Karpas-422 (cell line): Measurements from ENCODE around the gene HSP90AB1. TPM values are rescaled to one million over a fixed set of nuclear protein-coding genes. Genes with fewer than 3 reads are reported as not detected.
A peak's percentile ranks its signal among the peaks of the same experiment; 100 is the strongest.

ENCODE experiments used
- DNase-seq: peaks from one replicate; pipeline ENCODE4 v3.0.0-alpha.2; 2015
- H2AFZ ChIP-seq: fragments of 200-600 bp; sonication (generic); 2 replicates; pipeline ENCODE4 v1.6.1; 2014; ENCODE audit warnings: antibody characterized with exemption, low read length, mixed read lengths
- H3K27ac ChIP-seq: fragments of 200-600 bp; sonication (generic); 2 replicates; pipeline ENCODE4 v1.5.1; 2014; ENCODE audit warnings: mild to moderate bottlenecking, low read length, moderate library complexity
- H3K27me3 ChIP-seq: fragments of 200-600 bp; sonication (generic); 2 replicates; pipeline ENCODE4 v1.6.1; 2014; ENCODE audit warnings: low read length, mixed read lengths
- H3K36me3 ChIP-seq: fragments of 200-600 bp; sonication (generic); 2 replicates; pipeline ENCODE4 v1.6.1; 2014; ENCODE audit warnings: low read length, mixed read lengths; ENCODE audit not compliant: insufficient read depth
- H3K4me1 ChIP-seq: fragments of 200-600 bp; sonication (generic); 2 replicates; pipeline ENCODE4 v1.6.1; 2014; ENCODE audit warnings: mild to moderate bottlenecking, low read length, mixed read lengths
- H3K4me2 ChIP-seq: fragments of 200-600 bp; sonication (generic); 2 replicates; pipeline ENCODE4 v1.6.1; 2014; ENCODE audit warnings: low read length, low read depth, mild to moderate bottlenecking; ENCODE audit not compliant: poor library complexity, severe bottlenecking
- H3K4me3 ChIP-seq: fragments of 200-600 bp; sonication (generic); 2 replicates; pipeline ENCODE4 v1.5.1; 2014; ENCODE audit warnings: mild to moderate bottlenecking, antibody characterized with exemption, low read length, mixed read lengths
- H3K79me2 ChIP-seq: fragments of 200-600 bp; sonication (generic); 2 replicates; pipeline ENCODE4 v1.6.1; 2014; ENCODE audit warnings: mild to moderate bottlenecking, low read length, mixed read lengths
- H3K9ac ChIP-seq: fragments of 200-600 bp; sonication (generic); 2 replicates; pipeline ENCODE4 v1.6.0; 2014; ENCODE audit warnings: low read length
- H3K9me2 ChIP-seq: fragments of 200-600 bp; sonication (generic), shearing (Covaris generic); replicated peaks from 2 replicates; pipeline ENCODE4 v1.6.0; 2014; ENCODE audit warnings: mild to moderate bottlenecking, low read length, moderate library complexity; ENCODE audit not compliant: insufficient read depth
- H3K9me3 ChIP-seq: fragments of 300-700, 200-600 bp; sonication (generic); 2 replicates; pipeline ENCODE4 v1.6.1; 2014; ENCODE audit warnings: low read length, mixed read lengths
- H4K20me1 ChIP-seq: fragments of 200-600 bp; sonication (generic); 2 replicates; pipeline ENCODE4 v1.6.1; 2014; ENCODE audit warnings: mild to moderate bottlenecking, antibody characterized with exemption, low read length, low read depth; ENCODE audit not compliant: insufficient read depth
- total RNA-seq: library from RNA; depleted of rRNA; stranded (reverse); fragments of >200 nt; shearing (Covaris generic); gene quantifications from 2 replicates; pipeline ENCODE4 v1.2.3, GENCODE V29; 2014; ENCODE audit warnings: low replicate concordance

The HSP90AB1 gene
- total RNA-seq, 1 experiment from 2014 or later: 474 TPM

DNA sequence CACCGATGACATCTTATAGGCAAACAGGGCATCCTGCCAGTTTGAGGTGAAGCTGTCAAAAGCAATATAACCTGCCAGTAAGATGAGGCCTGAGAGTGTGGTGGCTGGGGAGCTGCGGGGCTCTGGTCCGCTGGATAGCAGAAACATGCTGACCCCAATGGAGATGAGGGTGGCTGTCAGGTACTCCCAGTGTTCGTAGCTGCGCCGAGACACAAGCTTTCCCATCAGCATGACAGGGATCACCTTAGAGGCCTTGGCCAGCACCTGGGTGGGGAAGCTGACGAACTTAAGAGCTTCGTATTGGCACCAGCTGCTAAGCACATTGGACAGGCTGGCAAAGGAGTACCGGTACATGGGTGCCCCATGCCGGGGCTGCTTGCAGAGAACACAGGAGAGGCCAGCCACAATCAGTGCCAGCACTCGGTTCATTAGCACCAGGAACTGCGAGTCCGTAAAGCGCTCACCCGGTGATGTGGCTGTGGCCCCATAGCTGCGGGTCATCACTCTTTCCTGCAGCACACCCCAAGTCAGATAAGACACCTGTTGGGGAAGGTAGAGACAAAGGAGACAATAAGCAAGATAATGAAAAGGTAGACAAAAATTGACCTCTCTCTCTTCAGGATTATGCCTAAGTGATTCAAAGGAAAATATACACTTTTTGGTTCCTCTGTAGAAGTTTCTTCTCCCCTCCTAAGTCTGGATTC is 8.4 kb downstream of the HSP90AB1 start:
- peak; percentile 72 for DNase-seq
- Histone ChIP-seq H3K27me3 (no peaks in the 10 kb centered on the region), H2AFZ (no peak overlapping the region), H3K79me2 (peaks cover 16% of the 10 kb centered on the region), H3K9ac (peak overlapping the region; percentile 92), H3K9me2 (no peaks in the 10 kb centered on the region), H3K9me3 (no peaks in the 10 kb centered on the region), H3K27ac (peak overlapping the region; percentile 48), H3K4me3 (peak overlapping the region; percentile 96; the same call in 1 of the 2 replicates), H3K36me3 (peaks cover 44% of the 10 kb centered on the region), H3K4me1 (peaks cover 62% of the 10 kb centered on the region), H3K4me2 (peak overlapping the region; percentile 95), H4K20me1 (peaks cover 24% of the 10 kb centered on the region)

DNA sequence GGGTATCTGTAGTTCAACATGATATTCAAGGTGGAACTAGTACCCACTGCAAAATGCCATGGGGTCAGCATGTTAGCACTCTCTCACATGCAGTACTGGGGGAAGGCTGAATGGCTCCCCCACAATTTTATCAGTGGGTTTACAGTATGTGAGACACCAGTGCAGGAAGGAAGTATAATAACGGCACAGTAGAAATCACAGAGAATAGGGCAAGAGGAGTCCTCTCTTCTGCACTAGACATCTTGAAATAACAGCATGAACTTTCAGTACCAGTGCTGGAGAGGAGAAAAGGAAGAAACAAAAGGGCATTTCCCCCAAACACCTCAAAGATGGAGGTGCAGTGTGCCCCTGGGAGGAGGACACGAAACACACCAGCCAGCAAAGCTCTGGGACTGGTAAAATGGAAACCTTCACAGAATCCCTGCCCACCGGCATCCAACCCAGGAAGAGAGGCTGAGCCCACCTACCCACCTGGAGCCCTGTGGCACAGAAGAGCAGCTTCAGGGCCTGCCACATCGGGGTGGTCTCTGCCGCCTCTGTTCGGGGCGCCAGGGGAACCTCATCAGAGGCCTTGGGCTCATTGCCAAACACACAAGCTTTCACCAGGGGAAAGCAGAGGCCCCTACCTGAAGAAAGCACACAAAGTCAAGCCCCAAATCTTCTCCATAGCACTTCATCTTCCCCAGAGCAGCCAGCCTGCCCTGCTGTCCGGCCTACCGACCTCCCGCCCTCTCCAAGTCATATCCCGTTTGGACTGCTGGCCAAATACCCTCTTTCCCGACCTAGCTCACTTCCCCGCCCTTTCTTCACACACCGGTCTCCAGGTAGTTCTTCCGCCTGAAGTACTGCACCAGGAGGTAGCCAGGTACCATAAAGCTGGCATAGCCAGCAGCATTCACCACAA is 9.2 kb downstream of the HSP90AB1 start:
- Histone ChIP-seq H3K36me3 (peaks cover 36% of the 10 kb centered on the region), H3K9me3 (no peaks in the 10 kb centered on the region), H3K4me1 (peaks cover 59% of the 10 kb centered on the region), H3K9me2 (no peaks in the 10 kb centered on the region), H3K79me2 (peaks cover 7% of the 10 kb centered on the region), H3K4me2 (peak overlapping the region; percentile 95), H3K9ac (peak overlapping the region; percentile 92), H2AFZ (no peak overlapping the region), H4K20me1 (peaks cover 15% of the 10 kb centered on the region), H3K4me3 (peak overlapping the region; percentile 96), H3K27ac (peak overlapping the region; percentile 48), H3K27me3 (no peaks in the 10 kb centered on the region)
- peak; percentile 69 for DNase-seq

DNA sequence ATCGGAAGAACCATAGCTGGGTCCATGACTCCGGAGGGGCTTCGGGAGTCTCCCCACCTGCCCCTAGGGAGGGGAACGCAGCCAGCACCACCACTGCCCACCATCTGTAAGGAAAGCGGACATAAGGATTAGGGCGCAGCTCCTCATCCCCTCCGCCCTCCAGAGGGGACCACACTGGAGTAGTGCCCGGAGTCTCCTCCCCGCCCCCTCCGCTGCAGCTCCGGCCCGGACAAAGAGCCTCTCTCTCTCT is 9.8 kb downstream of the HSP90AB1 start:
- peak overlapping the region; percentile 96 for H3K4me3 ChIP-seq
- H3K36me3 ChIP-seq: peaks cover 35% of the 10 kb centered on the region
- no peaks in the 10 kb centered on the region for H3K27me3 ChIP-seq
- peaks cover 63% of the 10 kb centered on the region for H3K4me1 ChIP-seq
- H3K4me2 ChIP-seq: peak overlapping the region; percentile 95
- H3K9me3 ChIP-seq: no peaks in the 10 kb centered on the region
- peak overlapping the region; percentile 48 for H3K27ac ChIP-seq
- H2AFZ ChIP-seq: no peak overlapping the region
- H3K9me2 ChIP-seq: no peaks in the 10 kb centered on the region
- DNase-seq: no peak
- peaks cover 8% of the 10 kb centered on the region for H3K79me2 ChIP-seq
- H3K9ac ChIP-seq: peak overlapping the region; percentile 92
- H4K20me1 ChIP-seq: peaks cover 11% of the 10 kb centered on the region

DNA sequence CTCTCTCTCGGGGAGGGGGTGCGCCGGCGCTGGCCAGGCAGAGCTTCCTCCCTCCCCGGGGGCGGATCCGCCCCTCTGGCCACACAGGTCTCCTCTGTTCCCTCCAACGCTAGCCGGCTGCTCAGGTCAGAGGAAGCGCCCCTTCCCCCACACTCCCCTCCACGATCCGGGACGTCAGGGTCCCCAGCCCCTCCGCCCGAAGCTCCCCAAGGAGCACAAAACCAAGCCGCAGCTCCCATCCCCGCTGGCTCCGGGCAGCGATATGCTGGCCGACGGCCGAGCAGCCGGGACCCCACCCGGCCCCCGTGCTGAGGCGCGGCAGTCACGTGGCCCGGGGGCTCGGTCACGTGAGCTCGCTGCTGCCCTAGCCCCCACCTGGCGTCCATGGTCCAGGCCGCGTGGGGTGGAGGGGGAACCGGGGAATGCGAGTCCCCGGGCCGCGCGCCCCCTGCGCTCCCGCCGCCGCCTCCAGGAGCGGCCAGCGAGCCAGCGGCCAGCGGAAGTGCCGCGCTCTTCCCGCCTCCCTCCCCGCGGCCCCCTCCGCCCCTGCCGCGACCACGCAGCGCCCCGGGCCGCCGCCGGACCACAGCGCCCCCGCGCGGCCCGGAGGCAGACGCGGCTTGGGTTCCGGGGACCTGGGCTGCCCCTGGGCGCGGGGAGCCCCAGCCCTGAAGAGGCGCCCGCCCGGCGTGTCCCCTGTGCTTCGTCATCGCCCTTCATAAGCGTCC is 10.3 kb downstream of the HSP90AB1 start, which contains the start of gene SLC35B2:
TSS of gene SLC35B2 (minus strand) at position 504 of the 728 bp plus-strand sequence. CDS start at position 386, 118 bp downstream.
- Histone ChIP-seq H3K27me3 (no peaks in the 10 kb centered on the region), H3K4me2 (peak within 1 kb of the TSS; percentile 95), H3K36me3 (peaks cover 30% of the 10 kb centered on the region), H4K20me1 (peaks cover 6% of the 10 kb centered on the region), H3K9me2 (no peaks in the 10 kb centered on the region), H3K4me3 (peak within 1 kb of the TSS; percentile 96), H3K9ac (peak within 1 kb of the TSS; percentile 92), H2AFZ (peak within 1 kb of the TSS; percentile 76), H3K9me3 (no peaks in the 10 kb centered on the region), H3K4me1 (peaks cover 68% of the 10 kb centered on the region), H3K79me2 (peaks cover 13% of the 10 kb centered on the region), H3K27ac (peak within 1 kb of the TSS; percentile 53)
- peak; percentile 91 for DNase-seq

DNA sequence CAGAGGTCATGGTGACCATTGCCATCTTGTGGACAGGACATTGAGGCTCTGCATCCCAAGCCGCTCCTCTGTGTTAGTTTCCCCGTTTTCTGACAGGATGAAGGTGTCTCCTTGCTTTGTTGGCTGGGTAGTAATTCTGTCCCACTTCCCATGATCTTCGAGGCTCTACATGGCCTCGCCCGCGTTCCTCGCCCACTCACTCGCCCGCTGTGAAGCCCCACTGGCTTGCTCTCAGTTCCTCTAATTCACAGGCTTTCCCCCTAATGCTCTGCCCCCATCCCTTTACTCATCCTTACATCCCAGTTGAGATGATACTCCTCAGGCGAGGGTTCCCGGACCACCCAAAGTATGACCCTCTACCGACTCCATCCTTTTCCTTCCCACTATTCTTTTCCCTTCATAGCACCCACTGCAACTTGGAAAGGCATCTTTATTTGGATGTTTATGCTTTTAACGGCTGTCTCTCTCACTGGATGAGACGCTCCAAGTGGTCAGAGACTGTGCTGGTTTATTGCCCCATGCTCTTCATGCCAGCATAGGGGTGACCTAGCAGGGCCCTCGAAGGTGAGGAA is 10.9 kb downstream of the HSP90AB1 start:
- Histone ChIP-seq H3K27me3 (no peaks in the 10 kb centered on the region), H3K9me3 (no peaks in the 10 kb centered on the region), H3K9ac (peak overlapping the region; percentile 92), H4K20me1 (peaks cover 6% of the 10 kb centered on the region), H3K4me1 (peaks cover 73% of the 10 kb centered on the region), H2AFZ (peak overlapping the region; percentile 76), H3K4me2 (peak overlapping the region; percentile 95), H3K79me2 (peaks cover 19% of the 10 kb centered on the region), H3K27ac (peak overlapping the region; percentile 53), H3K9me2 (no peaks in the 10 kb centered on the region), H3K36me3 (peaks cover 27% of the 10 kb centered on the region), H3K4me3 (peak overlapping the region; percentile 96; the same call in 1 of the 2 replicates)
- no peak for DNase-seq

DNA sequence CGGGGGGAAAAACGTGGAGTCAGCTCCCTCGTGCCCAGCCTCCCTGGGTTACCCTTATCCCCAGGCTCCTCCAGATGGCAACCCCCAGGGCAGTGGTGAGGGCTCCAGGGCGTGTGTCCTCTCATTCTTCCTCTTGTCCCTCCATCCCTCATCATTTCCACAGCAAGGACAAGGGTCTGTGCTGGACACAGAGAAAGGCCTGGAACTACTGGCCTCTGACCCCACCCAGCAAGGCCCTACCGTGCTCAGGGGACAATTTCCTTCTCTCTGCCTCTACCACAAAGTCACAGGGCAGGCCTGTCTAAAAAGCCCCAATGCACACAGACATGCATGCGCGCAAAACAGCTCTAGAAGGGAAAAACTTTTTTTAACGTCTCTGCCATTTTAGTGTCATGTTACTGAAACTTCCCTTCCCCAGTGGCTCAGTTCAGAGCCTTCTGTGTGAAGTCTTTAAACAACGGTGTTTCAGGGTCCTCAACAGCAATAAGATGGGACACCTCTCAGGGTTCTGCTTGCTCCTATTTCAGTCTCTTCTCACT is 11.5 kb downstream of the HSP90AB1 start:
- H3K79me2 ChIP-seq: peaks cover 25% of the 10 kb centered on the region
- no peaks in the 10 kb centered on the region for H3K9me3 ChIP-seq
- no peak overlapping the region for H2AFZ ChIP-seq
- peaks cover 74% of the 10 kb centered on the region for H3K4me1 ChIP-seq
- H3K9ac ChIP-seq: peak overlapping the region; percentile 92
- no peaks in the 10 kb centered on the region for H3K27me3 ChIP-seq
- no peak overlapping the region; the same call in 1 of the 2 replicates for H3K4me3 ChIP-seq
- H3K4me2 ChIP-seq: peak overlapping the region; percentile 95
- H3K36me3 ChIP-seq: peaks cover 21% of the 10 kb centered on the region
- peak overlapping the region; percentile 53 for H3K27ac ChIP-seq
- peaks cover 6% of the 10 kb centered on the region for H4K20me1 ChIP-seq
- DNase-seq: peak; percentile 55
- H3K9me2 ChIP-seq: no peaks in the 10 kb centered on the region

DNA sequence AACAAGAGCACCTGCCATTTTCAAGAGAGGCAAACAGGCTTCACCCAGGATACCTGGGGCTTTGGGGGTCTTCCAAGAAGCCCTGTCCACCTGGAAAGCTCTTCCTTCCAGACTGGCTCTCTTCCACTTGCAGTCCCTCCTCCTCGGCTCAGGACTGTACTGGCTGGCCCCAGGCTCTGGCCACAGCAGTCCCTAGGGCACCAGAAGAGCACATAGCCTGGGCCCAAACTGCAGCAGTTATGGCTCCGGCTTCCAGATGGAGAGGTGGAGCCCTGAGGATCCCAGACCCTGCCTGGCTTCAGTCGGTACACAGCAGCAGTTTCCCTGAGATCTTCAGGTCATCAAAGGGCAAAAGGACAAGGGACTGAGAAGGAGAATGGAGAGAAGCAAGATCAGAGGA is 12.0 kb downstream of the HSP90AB1 start:
- peak overlapping the region; percentile 53 for H3K27ac ChIP-seq
- H3K9ac ChIP-seq: peak overlapping the region; percentile 92
- H2AFZ ChIP-seq: no peak overlapping the region
- no peaks in the 10 kb centered on the region for H3K9me3 ChIP-seq
- H3K4me3 ChIP-seq: no peak overlapping the region
- peaks cover 76% of the 10 kb centered on the region for H3K4me1 ChIP-seq
- peaks cover 16% of the 10 kb centered on the region; the same call in 1 of the 2 replicates for H3K36me3 ChIP-seq
- peaks cover 30% of the 10 kb centered on the region for H3K79me2 ChIP-seq
- H3K27me3 ChIP-seq: no peaks in the 10 kb centered on the region
- peaks cover 3% of the 10 kb centered on the region for H4K20me1 ChIP-seq
- H3K9me2 ChIP-seq: no peaks in the 10 kb centered on the region
- no peak for DNase-seq
- H3K4me2 ChIP-seq: no peak overlapping the region
